Hematopoietic multipotent progenitor cell treated with erythropoietin and hydrocortisone succinate and interleukin-3 and kit ligand, for 8 days (in vitro differentiated cells): ENCODE measurements around the gene GAPDHS.
A peak's percentile ranks its signal among the peaks of the same experiment; 100 is the strongest.

Experiments
- DNase-seq: peaks from one replicate; pipeline ENCODE4 v3.0.0-alpha.2; 2015

The GAPDHS gene

GRCh38 chr19:35533201-35533821 lies at the start of gene GAPDHS:
TSS of gene GAPDHS (plus strand) at chr19:35533456. CDS start at chr19:35533528, 72 bp downstream.
- no peak for DNase-seq

GRCh38 chr19:35484252-35485036 lies 48.8 kb upstream of the GAPDHS start:
- no peak for DNase-seq

- no peak for DNase-seq
These were observed 47.0 kb upstream of the GAPDHS start for GRCh38 chr19:35486268-35486708.

DNA sequence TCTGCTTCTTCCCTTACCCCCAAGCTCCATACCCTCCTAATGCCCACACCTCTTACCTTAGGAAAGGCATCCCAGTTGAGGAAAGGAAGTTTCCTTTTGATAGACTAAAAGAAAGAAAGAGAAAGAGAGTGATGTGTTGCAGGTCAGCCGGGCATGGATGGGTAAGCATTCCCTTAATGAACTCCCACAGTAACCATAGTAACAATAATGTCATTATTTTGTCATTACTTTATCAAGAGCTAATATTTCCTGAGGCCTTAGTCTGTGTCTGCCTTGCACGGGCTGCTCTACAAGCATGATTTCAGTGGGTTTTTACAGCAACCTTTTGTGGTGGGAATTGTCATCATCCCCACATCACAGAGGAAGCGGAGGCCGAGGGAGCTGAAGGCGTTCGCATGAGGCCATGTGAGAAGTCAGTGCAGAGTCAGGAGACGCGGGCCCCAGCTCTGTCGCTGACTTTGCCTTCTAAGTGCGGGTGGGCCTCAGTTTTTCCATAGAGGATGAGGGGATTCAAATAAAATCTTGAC lies 45.5 kb upstream of the GAPDHS start:
- no peak for DNase-seq

- no peak for DNase-seq
These were observed 44.6 kb upstream of the GAPDHS start for GRCh38 chr19:35488677-35489076.

DNA sequence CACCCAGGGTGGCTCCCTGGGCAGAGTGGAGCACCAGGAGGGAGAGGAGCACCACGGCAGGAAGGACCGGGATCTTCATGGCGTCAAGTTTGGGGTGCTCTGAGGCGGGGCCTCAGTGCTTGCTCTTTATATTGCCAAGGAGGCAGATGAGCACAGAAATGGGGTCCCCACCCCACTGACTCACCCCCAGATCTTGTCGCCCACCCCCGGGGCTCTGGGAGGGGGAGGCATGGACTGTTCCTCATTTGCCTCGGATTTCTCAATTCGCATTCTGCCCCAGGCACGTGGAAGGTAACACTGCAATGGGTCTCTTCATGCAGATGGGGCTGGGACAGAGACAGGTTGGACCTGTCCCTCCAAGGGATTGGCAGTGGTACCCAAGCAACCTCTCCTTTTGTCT lies 42.9 kb upstream of the GAPDHS start, which contains the start of gene KRTDAP:
TSS of gene KRTDAP (minus strand) at position 101 of the 400 bp plus-strand sequence. CDS start at position 79, 22 bp downstream.
- DNase-seq, result no peak

DNA sequence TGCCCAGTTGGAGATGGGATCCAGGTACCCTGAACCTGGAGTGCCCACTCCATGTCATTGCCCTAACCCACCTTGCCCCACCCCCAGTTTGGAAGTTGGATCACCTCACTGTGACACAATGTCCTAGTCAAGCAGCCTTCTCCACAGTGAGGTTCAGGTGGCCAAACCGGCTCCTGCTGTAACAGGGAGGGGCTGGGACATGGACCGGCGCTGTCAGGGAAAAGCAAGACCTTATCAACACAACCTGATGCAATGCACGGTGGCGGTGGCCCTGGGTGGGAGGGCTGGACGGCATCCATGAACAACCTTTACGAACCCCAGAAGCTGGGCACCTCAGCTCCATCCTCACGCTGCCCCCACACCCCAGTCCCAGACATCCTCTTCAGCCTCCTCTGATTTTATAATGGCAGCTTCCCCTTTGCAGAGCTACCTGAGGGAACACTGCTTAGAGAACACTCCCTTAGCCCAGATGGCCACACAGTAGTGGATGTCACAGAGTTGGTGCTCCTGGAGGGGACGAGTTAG lies 41.4 kb upstream of the GAPDHS start:
- DNase-seq, result no peak

GRCh38 chr19:35493971-35494370 lies 39.3 kb upstream of the GAPDHS start:
- no peak for DNase-seq

GRCh38 chr19:35495107-35496064 lies 37.9 kb upstream of the GAPDHS start:
- DNase-seq, result peak; percentile 54

GRCh38 chr19:35497406-35497805 lies 35.9 kb upstream of the GAPDHS start:
- no peak for DNase-seq

GRCh38 chr19:35498220-35498619 lies 35.0 kb upstream of the GAPDHS start:
- DNase-seq, result no peak

DNA sequence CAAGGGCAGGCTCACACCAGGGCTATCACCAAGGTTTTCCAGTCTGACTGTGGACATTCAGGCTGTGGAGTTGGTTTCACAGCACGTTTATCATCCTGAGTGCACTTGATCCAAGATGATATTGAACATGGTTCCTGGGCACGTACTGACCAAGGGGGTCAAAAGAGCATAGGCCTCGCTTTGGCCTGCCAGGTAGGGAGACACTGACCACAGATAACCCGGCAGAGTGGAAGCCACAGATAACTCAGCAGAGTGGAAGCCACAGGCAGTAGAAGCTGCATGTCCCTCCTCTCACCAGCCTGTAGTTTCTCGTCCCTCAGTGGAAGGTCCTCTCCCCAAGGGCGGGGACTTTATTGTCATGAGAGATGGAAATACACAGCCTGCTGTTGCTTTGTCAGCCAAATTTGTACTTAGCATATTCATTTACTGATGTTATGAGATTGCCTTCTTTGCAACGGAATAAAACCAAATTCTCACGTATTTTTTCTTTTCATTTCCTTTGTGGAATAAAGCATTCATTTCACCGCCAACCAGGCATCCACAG lies 34.2 kb upstream of the GAPDHS start:
- DNase-seq, result no peak

DNA sequence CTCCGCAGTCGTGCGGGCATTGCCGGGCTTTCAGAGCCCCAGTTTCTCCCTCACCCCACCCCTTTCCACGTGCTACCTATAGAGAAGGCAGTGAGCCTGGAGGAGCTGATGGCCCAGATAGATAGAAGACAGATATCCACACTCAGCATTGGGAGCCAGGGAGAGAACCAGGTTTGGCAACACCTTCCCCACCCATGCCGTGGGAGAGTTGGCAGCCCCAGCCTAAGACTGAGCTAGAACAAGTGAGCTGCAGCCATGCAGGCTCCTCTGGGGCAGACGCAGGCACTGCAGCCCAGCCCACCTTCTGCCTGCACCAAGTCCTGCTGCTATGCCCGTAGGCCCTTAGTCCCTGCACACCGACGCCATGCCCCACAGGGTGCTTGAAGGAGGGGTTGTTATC lies 32.6 kb upstream of the GAPDHS start:
- DNase-seq, result no peak

- no peak for DNase-seq
These were observed 31.6 kb upstream of the GAPDHS start for GRCh38 chr19:35501684-35502083.

DNA sequence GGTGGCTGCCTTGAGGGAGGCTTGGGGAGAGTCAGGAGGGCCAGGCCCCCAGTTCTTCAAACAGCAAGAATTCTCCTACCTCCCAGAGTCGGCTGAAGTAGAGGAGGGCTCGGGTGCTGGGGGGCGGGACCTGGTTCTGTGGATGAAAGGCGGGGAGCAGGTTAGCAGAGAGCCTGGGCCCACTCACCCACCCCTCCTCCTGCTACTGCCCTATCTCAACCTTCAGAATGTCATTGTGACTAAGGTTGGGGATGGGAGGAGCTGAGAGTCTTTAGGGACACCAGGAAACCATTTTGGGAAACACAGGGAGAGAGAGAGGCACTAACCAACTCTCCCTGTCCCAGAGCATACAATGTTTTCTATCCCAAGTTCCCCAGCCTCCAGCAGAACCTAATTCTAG lies 30.5 kb upstream of the GAPDHS start:
- no peak for DNase-seq

DNA sequence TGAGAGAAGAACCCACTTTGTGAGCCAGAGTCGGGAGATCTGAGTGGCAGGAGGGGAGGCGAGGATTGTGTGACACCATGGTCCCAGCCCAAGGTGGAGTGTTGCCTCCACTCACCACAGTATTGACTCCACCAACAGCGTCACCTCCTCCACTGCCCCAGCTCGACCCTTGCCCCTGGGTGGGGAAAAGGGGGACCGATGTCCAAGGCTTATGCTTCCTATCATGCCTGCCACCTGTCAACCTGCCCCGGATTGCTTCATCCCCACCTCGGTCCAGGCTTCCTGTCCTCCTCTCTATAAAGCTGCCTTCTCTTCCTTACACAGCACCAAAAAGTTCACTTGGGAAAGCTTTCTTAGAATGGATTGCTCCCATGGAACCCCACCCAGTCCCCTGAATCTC lies 27.2 kb upstream of the GAPDHS start:
- no peak for DNase-seq

- DNase-seq, result no peak
These were observed 25.7 kb upstream of the GAPDHS start for GRCh38 chr19:35507561-35507960.

- no peak for DNase-seq
These were observed 25.1 kb upstream of the GAPDHS start for GRCh38 chr19:35508129-35508528.

- peak; percentile 9 for DNase-seq
These were observed 24.1 kb upstream of the GAPDHS start for GRCh38 chr19:35509018-35509652.

GRCh38 chr19:35509861-35510625 lies 23.2 kb upstream of the GAPDHS start:
- DNase-seq, result peak; percentile 46

DNA sequence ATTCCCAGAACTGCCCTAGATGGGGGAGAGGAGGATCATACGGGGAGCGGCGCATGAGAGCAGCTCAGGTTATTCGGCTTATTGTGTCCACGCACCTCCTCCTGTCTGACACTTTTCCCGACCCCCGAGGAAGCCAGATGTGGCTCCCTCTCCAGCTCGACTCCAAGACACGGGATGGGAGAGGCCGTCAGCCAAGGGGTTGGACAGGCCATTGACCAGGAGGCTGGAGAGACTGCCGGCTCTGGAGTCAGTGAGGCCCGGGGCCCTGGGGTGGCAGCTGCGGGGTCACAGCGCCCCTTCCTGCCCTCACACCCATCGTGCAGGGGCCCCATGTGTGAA lies 22.7 kb upstream of the GAPDHS start:
- no peak for DNase-seq
